ENCODE results near the gene BEGAIN.

BEGAIN gene

GRCh38 chr14:100586153-100586402, 1.1 kb downstream of the BEGAIN start:
- Histone ChIP-seq H3K9ac (ENCODE audit: low read depth, low read length) (peak overlapping the region; percentile 64; the same call in 1 of the 2 replicates), H3K4me1 (ENCODE audit: insufficient read depth, low read length) (peaks cover 7% of the 10 kb centered on the region; the same call in 1 of the 2 replicates), H3K36me3 (ENCODE audit: insufficient read depth, low read length) (no peaks in the 10 kb centered on the region), H3K9me3 (ENCODE audit: control insufficient read depth, insufficient read depth, low read length) (no peaks in the 10 kb centered on the region)

- H3K4me1 ChIP-seq (ENCODE audit: insufficient read depth, low read length) = peaks cover 7% of the 10 kb centered on the region; the same call in 1 of the 2 replicates
- no peak overlapping the region for H3K9ac ChIP-seq (ENCODE audit: low read depth, low read length)
- H3K9me3 ChIP-seq (ENCODE audit: control insufficient read depth, insufficient read depth, low read length) = no peaks in the 10 kb centered on the region
- H3K36me3 ChIP-seq (ENCODE audit: insufficient read depth, low read length) = no peaks in the 10 kb centered on the region
Measured at GRCh38 chr14:100585448-100586152, 1.6 kb downstream of the BEGAIN start.

- Histone ChIP-seq H3K4me1 (ENCODE audit: insufficient read depth, low read length) (peaks cover 7% of the 10 kb centered on the region; the same call in 1 of the 2 replicates), H3K36me3 (ENCODE audit: insufficient read depth, low read length) (no peaks in the 10 kb centered on the region), H3K9me3 (ENCODE audit: control insufficient read depth, insufficient read depth, low read length) (no peaks in the 10 kb centered on the region), H3K9ac (ENCODE audit: low read depth, low read length) (no peak overlapping the region)
Measured at GRCh38 chr14:100584056-100585031, 2.9 kb downstream of the BEGAIN start.

GRCh38 chr14:100583245-100583644, 4.0 kb downstream of the BEGAIN start:
- H3K4me1 ChIP-seq (ENCODE audit: insufficient read depth, low read length) = peaks cover 4% of the 10 kb centered on the region; the same call in 1 of the 2 replicates
- no peak overlapping the region for H3K9ac ChIP-seq (ENCODE audit: low read depth, low read length)
- H3K9me3 ChIP-seq (ENCODE audit: control insufficient read depth, insufficient read depth, low read length) = no peaks in the 10 kb centered on the region
- no peaks in the 10 kb centered on the region for H3K36me3 ChIP-seq (ENCODE audit: insufficient read depth, low read length)

- Histone ChIP-seq H3K4me1 (ENCODE audit: insufficient read depth, low read length) (peaks cover under 1% of the 10 kb centered on the region; the same call in 1 of the 2 replicates), H3K36me3 (ENCODE audit: insufficient read depth, low read length) (no peaks in the 10 kb centered on the region), H3K9me3 (ENCODE audit: control insufficient read depth, insufficient read depth, low read length) (no peaks in the 10 kb centered on the region), H3K9ac (ENCODE audit: low read depth, low read length) (no peak overlapping the region)
Measured at GRCh38 chr14:100582496-100583165, 4.6 kb downstream of the BEGAIN start.

- Histone ChIP-seq H3K9me3 (ENCODE audit: control insufficient read depth, insufficient read depth, low read length) (no peaks in the 10 kb centered on the region), H3K36me3 (ENCODE audit: insufficient read depth, low read length) (no peaks in the 10 kb centered on the region), H3K9ac (ENCODE audit: low read depth, low read length) (no peak overlapping the region), H3K4me1 (ENCODE audit: insufficient read depth, low read length) (no peaks in the 10 kb centered on the region)
Measured at GRCh38 chr14:100581228-100582145, 5.7 kb downstream of the BEGAIN start.

- no peaks in the 10 kb centered on the region for H3K4me1 ChIP-seq (ENCODE audit: insufficient read depth, low read length)
- no peaks in the 10 kb centered on the region for H3K36me3 ChIP-seq (ENCODE audit: insufficient read depth, low read length)
- no peaks in the 10 kb centered on the region for H3K9me3 ChIP-seq (ENCODE audit: control insufficient read depth, insufficient read depth, low read length)
- H3K9ac ChIP-seq (ENCODE audit: low read depth, low read length) = no peak overlapping the region
Measured at GRCh38 chr14:100580316-100581227, 6.6 kb downstream of the BEGAIN start.

- Histone ChIP-seq H3K9me3 (ENCODE audit: control insufficient read depth, insufficient read depth, low read length) (no peaks in the 10 kb centered on the region), H3K36me3 (ENCODE audit: insufficient read depth, low read length) (no peaks in the 10 kb centered on the region), H3K4me1 (ENCODE audit: insufficient read depth, low read length) (peaks cover 3% of the 10 kb centered on the region; the same call in 1 of the 2 replicates), H3K9ac (ENCODE audit: low read depth, low read length) (no peak overlapping the region)
Measured at GRCh38 chr14:100578552-100578951, 8.7 kb downstream of the BEGAIN start.

- Histone ChIP-seq H3K9me3 (ENCODE audit: control insufficient read depth, insufficient read depth, low read length) (no peaks in the 10 kb centered on the region), H3K9ac (ENCODE audit: low read depth, low read length) (no peak overlapping the region), H3K36me3 (ENCODE audit: insufficient read depth, low read length) (no peaks in the 10 kb centered on the region), H3K4me1 (ENCODE audit: insufficient read depth, low read length) (peaks cover 7% of the 10 kb centered on the region; the same call in 1 of the 2 replicates)
Measured at GRCh38 chr14:100577986-100578431, 9.2 kb downstream of the BEGAIN start.

- no peaks in the 10 kb centered on the region for H3K9me3 ChIP-seq (ENCODE audit: control insufficient read depth, insufficient read depth, low read length)
- H3K4me1 ChIP-seq (ENCODE audit: insufficient read depth, low read length) = peaks cover 11% of the 10 kb centered on the region
- H3K36me3 ChIP-seq (ENCODE audit: insufficient read depth, low read length) = no peaks in the 10 kb centered on the region
- no peak overlapping the region for H3K9ac ChIP-seq (ENCODE audit: low read depth, low read length)
Measured at GRCh38 chr14:100577321-100577985, 9.8 kb downstream of the BEGAIN start.

- Histone ChIP-seq H3K4me1 (ENCODE audit: insufficient read depth, low read length) (peaks cover 12% of the 10 kb centered on the region), H3K36me3 (ENCODE audit: insufficient read depth, low read length) (no peaks in the 10 kb centered on the region), H3K9ac (ENCODE audit: low read depth, low read length) (no peak overlapping the region), H3K9me3 (ENCODE audit: control insufficient read depth, insufficient read depth, low read length) (no peaks in the 10 kb centered on the region)
Measured at GRCh38 chr14:100576091-100577085, 10.8 kb downstream of the BEGAIN start.
